Esophagus muscularis mucosa (tissue), 4 donors: Measurements from ENCODE around the gene CCDC51. TPM values are rescaled to one million over a fixed set of nuclear protein-coding genes. Genes with fewer than 3 reads are reported as not detected.

Experiments used
- DNase-seq: peaks from one replicate; pipeline ENCODE4 v3.0.0-alpha.2; 2017; ENCODE audit errors: extremely low spot score
- H3K27ac ChIP-seq, 4 donors: fragments of 200-600 bp; sonication (generic); replicated peaks in 1 of 4; 1 replicate in 3 of 4; 2 replicates in 1 of 4; pipeline ENCODE4 v1.5.1; 2016 to 2019; ENCODE audit warnings: mild to moderate bottlenecking in 1 of 4
- H3K27me3 ChIP-seq, 4 donors: fragments of 200-600 bp; sonication (generic); one replicate each; pipeline versions ENCODE4 v1.5.1 to v1.6.0; 2016 to 2019
- H3K36me3 ChIP-seq, 4 donors: fragments of 200-600 bp; sonication (generic); one replicate each; pipeline ENCODE4 v1.5.1; 2016 to 2019
- H3K4me1 ChIP-seq, 4 donors: fragments of 200-600 bp; sonication (generic); one replicate each; pipeline ENCODE4 v1.5.1; 2016 to 2019
- H3K4me3 ChIP-seq, 4 donors: fragments of 200-600 bp; sonication (generic); 1 replicate in 2 of 4; 2 replicates in 2 of 4; pipeline ENCODE4 v1.5.1; 2016 to 2019; ENCODE audit warnings: mild to moderate bottlenecking in 4 of 4, moderate library complexity in 1 of 4
- H3K9me3 ChIP-seq, 4 donors: fragments of 200-600 bp; sonication (generic); 1 replicate in 3 of 4; 2 replicates in 1 of 4; pipeline ENCODE4 v1.5.1; 2016 to 2019
- CTCF ChIP-seq, 3 experiments: fragments of 200-600 bp in 2 of 3; fragments of 450-650 bp in 1 of 3; sonication (generic) in 2 of 3; IDR thresholded peaks; one replicate each; pipeline ENCODE4 v1.5.1; 2017 to 2019; ENCODE audit warnings: antibody characterized with exemption in 3 of 3, mild to moderate bottlenecking in 2 of 3, moderate library complexity in 1 of 3
- EP300 ChIP-seq: sonication (generic); formaldehyde crosslinking; IDR thresholded peaks from one replicate; pipeline ENCODE4 v1.6.1; 2017; ENCODE audit warnings: antibody characterized with exemption
- POLR2A ChIP-seq: fragments of 450-650 bp; IDR thresholded peaks from one replicate; pipeline ENCODE4 v1.6.1; 2017; ENCODE audit warnings: antibody characterized with exemption, moderate library complexity, mild to moderate bottlenecking, low read depth
- POLR2AphosphoS5 ChIP-seq, 2 donors: sonication (generic); formaldehyde crosslinking; IDR thresholded peaks; one replicate each; pipeline ENCODE4 v1.6.1; 2017; ENCODE audit warnings: antibody characterized with exemption in 2 of 2
- WGBS: methylation state at CpG from one replicate; pipeline ENCODE4 v1.1.5; 2018; 5-methylcytosine and 5-hydroxymethylcytosine counted together
- intact Hi-C: fragments of 100-400 bp; cut with DNase I; formaldehyde crosslinking; loops from one replicate; pipeline ENCODE4 v1.15.1; 2023
- total RNA-seq, 4 donors: library from RNA; depleted of rRNA; stranded (reverse); fragments of >200 nt; gene quantifications; one replicate each; pipeline versions ENCODE4 v1.1.0 to v1.2.1, GENCODE V29; 2016

The CCDC51 gene
- total RNA-seq, 4 donors from 2014 or later: 15.6 to 26.6 (median 23.0) TPM

- peak overlapping the region; percentile 93 to 99 (median 98) for H3K27ac ChIP-seq
- peaks cover 0 to 22% (median 16%) of the 10 kb centered on the region in 4 donors for H3K36me3 ChIP-seq
- H3K9me3 ChIP-seq: no peaks in the 10 kb centered on the region
- intact Hi-C loops: no loop called here
- no peaks in the 10 kb centered on the region for H3K27me3 ChIP-seq
- WGBS: 63% methylated on average over 9 of the region's 9 CpGs
- peaks cover 53 to 89% (median 84%) of the 10 kb centered on the region in 4 donors for H3K4me1 ChIP-seq
- TF ChIP-seq POLR2AphosphoS5 (IDR thresholded peaks at IDR 0.05): peak in 1 of 2 donors; percentile 67
- no peak for TF ChIP-seq CTCF (IDR thresholded peaks at IDR 0.05)
- no peak for DNase-seq
- H3K4me3 ChIP-seq: peak overlapping the region; percentile 77 to 92 (median 86)
Measured at GRCh38 chr3:48427630-48427962, 12.3 kb downstream of the CCDC51 start.

- H3K9me3 ChIP-seq: no peaks in the 10 kb centered on the region
Measured at GRCh38 chr3:48426944-48427629, 12.8 kb downstream of the CCDC51 start.

GRCh38 chr3:48426401-48426909, 13.5 kb downstream of the CCDC51 start:
- 14% methylated on average over 7 of the region's 11 CpGs for WGBS
- no peak for DNase-seq
- H3K27ac ChIP-seq: peak overlapping the region; percentile 93 to 99 (median 98)
- H3K4me1 ChIP-seq: peaks cover 54 to 89% (median 87%) of the 10 kb centered on the region in 4 donors
- H3K27me3 ChIP-seq: no peaks in the 10 kb centered on the region
- TF ChIP-seq EP300 (no peak), POLR2AphosphoS5 (IDR thresholded peaks at IDR 0.05) (peak; percentile 64 to 88)
- H3K9me3 ChIP-seq: no peaks in the 10 kb centered on the region
- peak overlapping the region; percentile 77 to 92 (median 86) for H3K4me3 ChIP-seq
- H3K36me3 ChIP-seq: peaks cover 0 to 29% (median 15%) of the 10 kb centered on the region in 4 donors
- intact Hi-C loops: no loop called here

More at GRCh38 chr3:48426944-48427629, 12.8 kb downstream of the CCDC51 start:
- WGBS: 48% methylated on average over 8 of the region's 8 CpGs
- Histone ChIP-seq H3K27ac (peak overlapping the region; percentile 93 to 99 (median 98)), H3K4me1 (peaks cover 52 to 90% (median 85%) of the 10 kb centered on the region in 4 donors), H3K4me3 (peak overlapping the region; percentile 77 to 92 (median 86)), H3K27me3 (no peaks in the 10 kb centered on the region), H3K36me3 (peaks cover 0 to 23% (median 14%) of the 10 kb centered on the region in 4 donors)
- DNase-seq: no peak
- TF ChIP-seq CTCF (IDR thresholded peaks at IDR 0.05) (no peak), EP300 (no peak), POLR2AphosphoS5 (IDR thresholded peaks at IDR 0.05) (no peak), POLR2A (no peak)
- intact Hi-C loops: no loop called here

GRCh38 chr3:48425281-48425812, 14.6 kb downstream of the CCDC51 start:
- H3K27me3 ChIP-seq: no peaks in the 10 kb centered on the region
- H3K36me3 ChIP-seq: peaks cover 5 to 40% (median 21%) of the 10 kb centered on the region in 4 donors
- no peak for DNase-seq
- no peak for TF ChIP-seq POLR2A
- TF ChIP-seq POLR2AphosphoS5 (IDR thresholded peaks at IDR 0.05): peak; percentile 29 to 50
- no peaks in the 10 kb centered on the region for H3K9me3 ChIP-seq
- H3K4me3 ChIP-seq: peak overlapping the region; percentile 7 to 89 (median 80)
- 43% methylated on average over 8 of the region's 13 CpGs for WGBS
- intact Hi-C loops: no loop called here
- peak overlapping the region; percentile 93 to 99 (median 98) for H3K27ac ChIP-seq
- peaks cover 52 to 87% (median 78%) of the 10 kb centered on the region in 4 donors for H3K4me1 ChIP-seq

GRCh38 chr3:48423883-48424695, 15.8 kb downstream of the CCDC51 start:
- TF ChIP-seq CTCF (IDR thresholded peaks at IDR 0.05) (no peak), POLR2A (no peak), EP300 (no peak), POLR2AphosphoS5 (IDR thresholded peaks at IDR 0.05) (no peak)
- Histone ChIP-seq H3K27ac (peak overlapping the region; percentile 18 to 99 (median 96)), H3K36me3 (peaks cover 14 to 52% (median 33%) of the 10 kb centered on the region in 4 donors), H3K27me3 (no peaks in the 10 kb centered on the region), H3K9me3 (no peaks in the 10 kb centered on the region), H3K4me1 (peaks cover 46 to 81% (median 71%) of the 10 kb centered on the region in 4 donors), H3K4me3 (no peak overlapping the region)
- DNase-seq: no peak
- intact Hi-C loops: no loop called here
- WGBS: 69% methylated on average over 5 of the region's 27 CpGs
